HT1080 (cell line): ENCODE results near the gene AKAP14. TPM values are rescaled to one million over a fixed set of nuclear protein-coding genes. Genes with fewer than 3 reads are reported as not detected.
"Not testable (repeated sequence)": the region's sequence is repeated elsewhere in the genome, so short reads cannot be mapped to it uniquely, and the experiment has no call there.

Source experiments
- DNase-seq: peaks from one replicate; pipeline ENCODE4 v3.0.0-alpha.2; 2015; ENCODE audit warnings: low read depth
- total RNA-seq: library from RNA; depleted of rRNA; stranded (reverse); fragments of >200 nt; shearing (Covaris generic); gene quantifications from 2 replicates; pipeline ENCODE4 v1.2.3, GENCODE V29; 2014; rRNA removed

The AKAP14 gene
- total RNA-seq, 1 experiment from 2014 or later, result not detected

GRCh38 chrX:119919835-119920585, 24.3 kb downstream of the AKAP14 start:
- no peak for DNase-seq

GRCh38 chrX:119922391-119922790, 26.7 kb downstream of the AKAP14 start:
- not testable (repeated sequence) for DNase-seq

GRCh38 chrX:119935215-119935874, 39.7 kb downstream of the AKAP14 start:
- no peak for DNase-seq

- DNase-seq, result no peak
Observed at GRCh38 chrX:119941336-119941735, 45.6 kb downstream of the AKAP14 start.

- no peak for DNase-seq
Observed at GRCh38 chrX:119942173-119942819, 46.6 kb downstream of the AKAP14 start.

- no peak for DNase-seq
Observed at GRCh38 chrX:119942831-119943184, 47.1 kb downstream of the AKAP14 start.

- DNase-seq, result peak; percentile 84
Observed at GRCh38 chrX:119943185-119943988, 47.7 kb downstream of the AKAP14 start, which contains the start of gene NKAP. NKAP (minus strand) TSS chrX:119943751; CDS start chrX:119943605, 146 bp downstream.

GRCh38 chrX:119945481-119945880, 49.8 kb downstream of the AKAP14 start:
- DNase-seq, result no peak

- DNase-seq, result no peak
Observed at GRCh38 chrX:119948381-119948780, 52.7 kb downstream of the AKAP14 start.

- no peak for DNase-seq
Observed at GRCh38 chrX:119954374-119954773, 58.7 kb downstream of the AKAP14 start.

- DNase-seq, result not testable (repeated sequence)
Observed at GRCh38 chrX:119955807-119956570, 60.3 kb downstream of the AKAP14 start.

GRCh38 chrX:119960625-119961024, 64.9 kb downstream of the AKAP14 start:
- no peak for DNase-seq

- not testable (repeated sequence) for DNase-seq
Observed at GRCh38 chrX:119966837-119967236, 71.1 kb downstream of the AKAP14 start.

Other genes with a start within 250 kb of the AKAP14 start
- gene SEPTIN6, start 202.7 kb upstream of the AKAP14 start, total RNA-seq, result 13.6 and 19.3 TPM in 2 replicates
- 0.05 and 0.13 TPM in 2 replicates for gene SOWAHD, start 137.3 kb upstream of the AKAP14 start, total RNA-seq
- 1,022 and 1,546 TPM in 2 replicates for gene RPL39, start 104.3 kb upstream of the AKAP14 start, total RNA-seq
- gene UPF3B, start 42.9 kb upstream of the AKAP14 start, total RNA-seq, result 4.1 and 4.5 TPM in 2 replicates
- 21.5 and 27.3 TPM in 2 replicates for gene RNF113A, start 24.2 kb upstream of the AKAP14 start, total RNA-seq
- 45.8 and 102 TPM in 2 replicates for gene NDUFA1, start 24.1 kb upstream of the AKAP14 start, total RNA-seq
- 2.7 and 4.4 TPM in 2 replicates for gene NKAP, start 47.9 kb downstream of the AKAP14 start, total RNA-seq
- gene RHOXF2B, start 181.8 kb downstream of the AKAP14 start, total RNA-seq, result not detected in 2 replicates
- gene RHOXF1, start 220.0 kb downstream of the AKAP14 start, total RNA-seq, result not detected in 2 replicates